IMR-90 (cell line): Measurements from ENCODE around the gene TREML2. TPM values are rescaled to one million over a fixed set of nuclear protein-coding genes. Genes with fewer than 3 reads are reported as not detected.

Experiments used
- ATAC-seq: fragments of 200-7000 bp; cut with Tn5 transposase; 2 replicates; pipeline ENCODE4 v1.9.1; 2020; ENCODE audit warnings: low read depth, mild to moderate bottlenecking, moderate library complexity
- BruUV-seq: library from RNA; stranded (reverse); fragments of 400-500 nt; replicated peaks from 2 replicates; lab custom pipeline; 2021; lab: Mats Ljungman, UMichigan
- CTCF ChIA-PET: fragments of 300-600 bp; formaldehyde crosslinking; extraction: SDS; loops from one replicate; lab custom pipeline; 2021; ENCODE audit warnings: antibody characterized with exemption; lab: Yijun Ruan, JAX
- POLR2A ChIA-PET: fragments of 300-600 bp; sonication (Branson Sonifier 250); formaldehyde crosslinking; loops from one replicate; lab custom pipeline; 2022; ENCODE audit warnings: antibody characterized with exemption; ENCODE audit not compliant: unreplicated experiment; lab: Charles Lee
- DNase-seq: peaks from one replicate; pipeline ENCODE4 v3.0.0; 2013
- H2AFZ ChIP-seq: replicated peaks from 2 replicates; pipeline ENCODE3; 2013; ENCODE audit warnings: low read length, mild to moderate bottlenecking; ENCODE audit not compliant: poor library complexity
- H2AK5ac ChIP-seq: 2 replicates; pipeline ENCODE4 v1.6.1; 2013; ENCODE audit warnings: low read depth, low read length, inconsistent platforms
- H2AK9ac ChIP-seq: replicated peaks from 2 replicates; pipeline ENCODE3; 2013; ENCODE audit warnings: mild to moderate bottlenecking, low read depth, low read length, moderate library complexity; ENCODE audit not compliant: poor library complexity
- H2BK120ac ChIP-seq: 2 replicates; pipeline ENCODE4 v1.6.1; 2013; ENCODE audit warnings: low read depth, low read length, inconsistent platforms
- H2BK15ac ChIP-seq: 3 replicates; pipeline ENCODE4 v1.6.1; 2013; ENCODE audit warnings: low read depth, low read length, inconsistent platforms
- H2BK20ac ChIP-seq: 2 replicates; pipeline ENCODE4 v1.6.1; 2013; ENCODE audit warnings: low read depth, mild to moderate bottlenecking, inconsistent platforms, low read length, moderate library complexity
- H2BK5ac ChIP-seq: 2 replicates; pipeline ENCODE4 v1.6.1; 2013; ENCODE audit warnings: mild to moderate bottlenecking, low read depth, low read length, inconsistent platforms; ENCODE audit not compliant: poor library complexity, severe bottlenecking
- H3K14ac ChIP-seq: replicated peaks from 2 replicates; pipeline ENCODE4 v1.6.1; 2013; ENCODE audit warnings: low read depth, low read length, inconsistent platforms
- H3K18ac ChIP-seq: 2 replicates; pipeline ENCODE4 v1.6.1; 2013; ENCODE audit warnings: low read depth, low read length, control low read depth
- H3K23ac ChIP-seq: 2 replicates; pipeline ENCODE4 v1.6.1; 2013; ENCODE audit warnings: low read depth, low read length, inconsistent platforms
- H3K27ac ChIP-seq: 2 replicates; pipeline ENCODE4 v1.5.1; 2013; ENCODE audit warnings: mild to moderate bottlenecking, control low read depth, low read length; ENCODE audit not compliant: insufficient read depth
- H3K27me3 ChIP-seq: 2 replicates; pipeline ENCODE4 v1.6.1; 2013; ENCODE audit warnings: low read length; ENCODE audit not compliant: control insufficient read depth, insufficient read depth
- H3K36me3 ChIP-seq: 2 replicates; pipeline ENCODE4 v1.6.1; 2013; ENCODE audit warnings: low read length, mixed read lengths; ENCODE audit not compliant: control insufficient read depth, insufficient read depth
- H3K4ac ChIP-seq: 2 replicates; pipeline ENCODE4 v1.6.1; 2013; ENCODE audit warnings: low read depth, low read length, inconsistent platforms
- H3K4me1 ChIP-seq: 2 replicates; pipeline ENCODE4 v1.6.1; 2013; ENCODE audit warnings: low read length, mixed read lengths; ENCODE audit not compliant: control insufficient read depth, insufficient read depth
- H3K4me2 ChIP-seq: 2 replicates; pipeline ENCODE4 v1.6.1; 2013; ENCODE audit warnings: low read depth, mild to moderate bottlenecking, control low read depth, low read length, moderate library complexity
- H3K4me3 ChIP-seq: 2 replicates; pipeline ENCODE4 v1.5.1; 2013; ENCODE audit warnings: low read depth, mild to moderate bottlenecking, control low read depth, low read length, moderate library complexity; ENCODE audit not compliant: insufficient read depth
- H3K56ac ChIP-seq: 2 replicates; pipeline ENCODE4 v1.6.1; 2013; ENCODE audit warnings: low read length, inconsistent platforms; ENCODE audit not compliant: insufficient read depth; ENCODE audit errors: extremely low read depth
- H3K79me1 ChIP-seq, 2 experiments: 2 replicates each; pipeline ENCODE4 v1.6.1; 2013; ENCODE audit warnings: low read length in 2 of 2, inconsistent platforms in 1 of 2, low read depth in 1 of 2
- H3K9ac ChIP-seq: 2 replicates; pipeline ENCODE4 v1.6.1; 2013; ENCODE audit warnings: low read depth, low read length, control low read depth
- H3K9me1 ChIP-seq: 2 replicates; pipeline ENCODE4 v1.6.1; 2013; ENCODE audit warnings: low read length, inconsistent platforms; ENCODE audit not compliant: insufficient read depth
- H3K9me3 ChIP-seq: 2 replicates; pipeline ENCODE4 v1.6.1; 2013; ENCODE audit warnings: low read length; ENCODE audit not compliant: control insufficient read depth, insufficient read depth
- H4K20me1 ChIP-seq: 2 replicates; pipeline ENCODE4 v1.6.1; 2013; ENCODE audit warnings: low read length, inconsistent platforms; ENCODE audit not compliant: insufficient read depth
- H4K5ac ChIP-seq: 2 replicates; pipeline ENCODE4 v1.6.1; 2013; ENCODE audit warnings: mild to moderate bottlenecking, low read depth, low read length, control low read depth
- H4K8ac ChIP-seq, 2 experiments: 2 replicates each; pipeline ENCODE4 v1.6.1; 2013; ENCODE audit warnings: low read depth in 2 of 2, low read length in 2 of 2, control low read depth in 1 of 2, inconsistent platforms in 1 of 2
- H4K91ac ChIP-seq: 2 replicates; pipeline ENCODE4 v1.6.1; 2013; ENCODE audit warnings: low read depth, low read length, inconsistent platforms; ENCODE audit not compliant: insufficient read depth
- BHLHE40 ChIP-seq: fragments of 150-350 bp; IDR thresholded peaks from 2 replicates; pipeline ENCODE4 v1.6.1; 2016; ENCODE audit warnings: mild to moderate bottlenecking, low read depth, low read length
- CHD1 ChIP-seq: IDR thresholded peaks from 2 replicates; pipeline ENCODE4 v1.6.1; 2012; ENCODE audit warnings: low read depth, low read length, improper control_type of control experiment
- FOS ChIP-seq: fragments of 150-350 bp; IDR thresholded peaks from 2 replicates; pipeline ENCODE4 v1.6.1; 2016; ENCODE audit warnings: low read depth, low read length
- MXI1 ChIP-seq: IDR thresholded peaks from 2 replicates; pipeline ENCODE4 v1.6.1; 2012; ENCODE audit warnings: low read depth, mild to moderate bottlenecking, low read length, moderate library complexity, borderline replicate concordance
- NFE2L2 ChIP-seq: fragments of 150-350 bp; IDR thresholded peaks from 2 replicates; pipeline ENCODE4 v1.6.1; 2016; ENCODE audit warnings: low read depth, mild to moderate bottlenecking, low read length
- POLR2A ChIP-seq: IDR thresholded peaks from 2 replicates; pipeline ENCODE4 v1.6.1; 2012; ENCODE audit warnings: mild to moderate bottlenecking, low read depth, low read length
- RCOR1 ChIP-seq: IDR thresholded peaks from 2 replicates; pipeline ENCODE4 v1.6.1; 2012; ENCODE audit warnings: mild to moderate bottlenecking, low read length, improper control_type of control experiment; ENCODE audit not compliant: insufficient replicate concordance
- SMC3 ChIP-seq: fragments of 150-350 bp; IDR thresholded peaks from 2 replicates; pipeline ENCODE4 v1.6.1; 2016; ENCODE audit warnings: low read depth, mild to moderate bottlenecking, antibody characterized with exemption, low read length, moderate library complexity
- WGBS, 2 experiments: methylation state at CpG; one replicate each; pipeline versions ENCODE4 v1.1.5 to v1.1.7; 2013; ENCODE audit warnings: missing lambda C conversion rate in 2 of 2; ENCODE audit not compliant: insufficient read length in 1 of 2; ENCODE audit errors: extremely low coverage in 2 of 2; 5-methylcytosine and 5-hydroxymethylcytosine counted together
- dilution Hi-C: fragments of 300-500 bp; cut with HindIII; formaldehyde crosslinking; loops from one replicate; pipeline ENCODE4 v1.14.3; 2018; ENCODE audit warnings: low sequenced_read_pairs; ENCODE audit not compliant: unreplicated experiment
- in situ Hi-C: fragments of 300-500 bp; cut with MboI; formaldehyde crosslinking; loops from 3 replicates; pipeline ENCODE4 v1.14.3; 2019; ENCODE audit warnings: low sequenced_read_pairs, inconsistent platforms, mixed read lengths
- intact Hi-C: fragments of 100-400 bp; cut with micrococcal nuclease; formaldehyde crosslinking; loops from 2 replicates; pipeline ENCODE4 v1.10.0; 2022
- polyA plus RNA-seq, 3 experiments: library from polyadenylated mRNA; depleted of rRNA; stranded (reverse); fragments of >200 nt; gene quantifications; 2 replicates each; pipeline ENCODE4 v1.2.3, GENCODE V29; 2012; ENCODE audit warnings: low replicate concordance in 1 of 3
- total RNA-seq: library from RNA; depleted of rRNA; stranded (reverse); fragments of >200 nt; gene quantifications from 2 replicates; pipeline ENCODE4 v1.2.3, GENCODE V29; 2012
- TF ChIP-seq, protein P1 (sequence below): fragments of 150-350 bp; IDR thresholded peaks from 2 replicates; pipeline ENCODE4 v1.6.1; 2016; ENCODE audit warnings: low read depth, mild to moderate bottlenecking, low read length, moderate library complexity, borderline replicate concordance
- TF ChIP-seq, protein P2 (sequence below): conservative IDR thresholded peaks from 2 replicates; pipeline ENCODE4 v1.5.1; 2012; ENCODE audit warnings: mild to moderate bottlenecking, low read depth, low read length, improper control_type of control experiment

TREML2 gene
- total and polyA plus RNA-seq, 2 of the 4 experiments (the other 2 are of a cell fraction) = not detected

- Histone ChIP-seq H3K9ac (no peak overlapping the region), H2AK5ac (no peak overlapping the region), H4K5ac (no peak overlapping the region), H3K9me3 (no peaks in the 10 kb centered on the region), H3K23ac (no peak overlapping the region), H2BK20ac (no peak overlapping the region), H3K4ac (no peak overlapping the region), H3K4me3 (no peak overlapping the region), H4K91ac (no peak overlapping the region), H3K4me2 (no peak overlapping the region), H3K27ac (no peak overlapping the region), H2BK15ac (no peak overlapping the region), H4K8ac (no peak overlapping the region), H3K79me1 (no peaks in the 10 kb centered on the region), H3K56ac (no peak overlapping the region), H4K20me1 (no peaks in the 10 kb centered on the region), H2BK120ac (no peak overlapping the region), H2BK5ac (no peak overlapping the region), H2AFZ (no peak overlapping the region), H2AK9ac (no peak overlapping the region), H3K4me1 (no peaks in the 10 kb centered on the region), H3K27me3 (peaks cover 2% of the 10 kb centered on the region), H3K36me3 (no peaks in the 10 kb centered on the region), H3K14ac (no peak overlapping the region), H3K9me1 (no peaks in the 10 kb centered on the region; the same call in 1 of the 2 replicates), H3K18ac (no peak overlapping the region)
- CTCF ChIA-PET = no interaction called here
- intact Hi-C loops = no loop called here
- in situ Hi-C loops = no loop called here
- no peak for DNase-seq
- no TSS peak for BruUV-seq
- no peak for TF ChIP-seq POLR2A
- no peak for TF ChIP-seq CHD1
- no peak for TF ChIP-seq SMC3
- TF ChIP-seq, protein P1, sequence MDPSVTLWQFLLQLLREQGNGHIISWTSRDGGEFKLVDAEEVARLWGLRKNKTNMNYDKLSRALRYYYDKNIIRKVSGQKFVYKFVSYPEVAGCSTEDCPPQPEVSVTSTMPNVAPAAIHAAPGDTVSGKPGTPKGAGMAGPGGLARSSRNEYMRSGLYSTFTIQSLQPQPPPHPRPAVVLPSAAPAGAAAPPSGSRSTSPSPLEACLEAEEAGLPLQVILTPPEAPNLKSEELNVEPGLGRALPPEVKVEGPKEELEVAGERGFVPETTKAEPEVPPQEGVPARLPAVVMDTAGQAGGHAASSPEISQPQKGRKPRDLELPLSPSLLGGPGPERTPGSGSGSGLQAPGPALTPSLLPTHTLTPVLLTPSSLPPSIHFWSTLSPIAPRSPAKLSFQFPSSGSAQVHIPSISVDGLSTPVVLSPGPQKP = no peak
- TF ChIP-seq, protein P2, sequence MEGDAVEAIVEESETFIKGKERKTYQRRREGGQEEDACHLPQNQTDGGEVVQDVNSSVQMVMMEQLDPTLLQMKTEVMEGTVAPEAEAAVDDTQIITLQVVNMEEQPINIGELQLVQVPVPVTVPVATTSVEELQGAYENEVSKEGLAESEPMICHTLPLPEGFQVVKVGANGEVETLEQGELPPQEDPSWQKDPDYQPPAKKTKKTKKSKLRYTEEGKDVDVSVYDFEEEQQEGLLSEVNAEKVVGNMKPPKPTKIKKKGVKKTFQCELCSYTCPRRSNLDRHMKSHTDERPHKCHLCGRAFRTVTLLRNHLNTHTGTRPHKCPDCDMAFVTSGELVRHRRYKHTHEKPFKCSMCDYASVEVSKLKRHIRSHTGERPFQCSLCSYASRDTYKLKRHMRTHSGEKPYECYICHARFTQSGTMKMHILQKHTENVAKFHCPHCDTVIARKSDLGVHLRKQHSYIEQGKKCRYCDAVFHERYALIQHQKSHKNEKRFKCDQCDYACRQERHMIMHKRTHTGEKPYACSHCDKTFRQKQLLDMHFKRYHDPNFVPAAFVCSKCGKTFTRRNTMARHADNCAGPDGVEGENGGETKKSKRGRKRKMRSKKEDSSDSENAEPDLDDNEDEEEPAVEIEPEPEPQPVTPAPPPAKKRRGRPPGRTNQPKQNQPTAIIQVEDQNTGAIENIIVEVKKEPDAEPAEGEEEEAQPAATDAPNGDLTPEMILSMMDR = no peak
- TF ChIP-seq FOS = no peak
- TF ChIP-seq NFE2L2 = no peak
- no peak for TF ChIP-seq RCOR1
- TF ChIP-seq BHLHE40 = no peak
- TF ChIP-seq MXI1 = no peak
- POLR2A ChIA-PET = no interaction called here
- WGBS, 2 experiments = no CpG with 5 or more reads among the region's 1 CpG
- no peak for ATAC-seq
- dilution Hi-C loops = no loop called here
Measured at GRCh38 chr6:41175084-41175483, 25.9 kb downstream of the TREML2 start.
